Measurements from ENCODE around the gene HOXA5. TPM values are rescaled to one million over a fixed set of nuclear protein-coding genes. Genes with fewer than 3 reads are reported as not detected.

HOXA5 gene
- total and polyA plus RNA-seq, 2 of the 8 experiments (the other 6 are each of a cell fraction or from before 2014, with no cell fraction given): not detected

DNA sequence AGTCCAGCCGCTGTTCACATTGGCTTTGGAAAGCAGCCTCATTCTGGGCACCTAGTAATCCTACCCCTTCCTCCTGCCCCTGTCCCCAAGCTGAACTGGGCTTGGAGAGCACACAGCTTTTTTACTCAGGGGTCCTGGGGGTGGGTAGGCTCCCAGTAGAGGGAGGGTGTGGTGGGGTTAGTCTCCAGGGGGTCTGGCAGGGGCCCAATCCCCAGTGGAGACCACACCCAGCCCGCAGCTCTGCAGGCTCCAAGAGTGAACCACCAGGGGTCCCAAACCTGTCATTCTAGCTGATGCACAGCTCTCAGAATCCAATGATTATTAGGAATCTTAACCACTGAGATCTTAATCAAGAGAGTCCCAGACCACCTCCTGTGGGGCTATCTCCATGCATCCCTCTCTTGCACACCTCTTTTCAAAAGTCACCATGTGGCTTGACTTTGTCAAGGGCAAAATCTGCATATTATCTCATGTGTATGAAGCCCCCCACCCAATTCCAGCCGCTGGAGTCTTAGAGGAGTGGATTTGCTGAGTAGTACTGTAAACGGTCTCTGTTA is 38.9 kb upstream of the HOXA5 start:
- H3K27ac ChIP-seq (ENCODE audit: low read depth, low read length): no peak overlapping the region
- no peaks in the 10 kb centered on the region for H3K23me2 ChIP-seq (ENCODE audit: low read depth, low read length)
- H2BK12ac ChIP-seq (ENCODE audit: low read depth, low read length): no peak overlapping the region
- H3K9ac ChIP-seq (replicated peaks in 1 of 4; ENCODE audit: extremely low read depth in 1 of 4, low read depth in 3 of 4, low read length in 3 of 4): no peak overlapping the region
- no peak overlapping the region for H2BK5ac ChIP-seq (ENCODE audit: low read depth, low read length)
- peaks cover 0 to 12% (median 6%) of the 10 kb centered on the region in 4 experiments; a peak in 6 of 7 replicates for H3K4me1 ChIP-seq (replicated peaks in 1 of 4; ENCODE audit: control insufficient read depth in 3 of 4, insufficient read depth in 4 of 4, low read length in 3 of 4)
- no peak overlapping the region for H4K91ac ChIP-seq (replicated peaks; ENCODE audit: insufficient read length, low read length)
- H2BK20ac ChIP-seq (ENCODE audit: low read length): no peak overlapping the region
- no peak overlapping the region for H4K5ac ChIP-seq (ENCODE audit: insufficient read length, low read depth, low read length)
- CTCF ChIA-PET (ENCODE audit: partially characterized antibody): interaction anchor here (0.7 to 2.6 kb wide), 10 partner anchors 9 to 922 kb away, joined by 3 to 10 read pairs (median 3); partner anchors contain the start of genes HOXA5 and HOXA7
- DNase-seq (ENCODE audit: low read depth in 1 of 2, low spot score in 2 of 2) (peak in 1 of 2 experiments; percentile 35), FAIRE-seq (no peak)
- TF ChIP-seq EZH2 (IDR thresholded peaks at IDR 0.05; ENCODE audit: low read depth, low read length, severe bottlenecking) (peak; percentile 66), USF2 (IDR thresholded peaks at IDR 0.05; ENCODE audit: low read length) (no peak), RNF2 (IDR thresholded peaks at IDR 0.05; ENCODE audit: borderline replicate concordance, low read depth, low read length, missing control alignments, poor library complexity, severe bottlenecking) (peak; percentile 8)
- peaks cover 97 to 100% (median 99%) of the 10 kb centered on the region in 4 experiments for H3K27me3 ChIP-seq (replicated peaks in 1 of 4; ENCODE audit: control insufficient read depth in 3 of 4, extremely low read depth in 1 of 4, insufficient read depth in 3 of 4, low read length in 3 of 4)
- no peak overlapping the region for H3K56ac ChIP-seq (replicated peaks; ENCODE audit: insufficient read length, low read depth, low read length)
- no peak overlapping the region for H2AK5ac ChIP-seq (ENCODE audit: low read depth, low read length)
- no peaks in the 10 kb centered on the region for H3K9me3 ChIP-seq (ENCODE audit: insufficient read depth in 2 of 2, low read depth in 1 of 2, low read length in 1 of 2)
- no peak overlapping the region for H3K4me2 ChIP-seq (ENCODE audit: insufficient read depth in 1 of 2, low read depth in 2 of 2, low read length in 2 of 2)
- 45% methylated on average over 4 of the region's 4 CpGs; no CpG with 5 or more reads in 1 of the 2 experiments for WGBS, 2 experiments (ENCODE audit: extremely low coverage in 1 of 2, insufficient coverage in 1 of 2, insufficient read length in 1 of 2, insufficient replicate concordance in 2 of 2, low coverage in 1 of 2, low lambda C conversion rate in 2 of 2, missing lambda C conversion rate in 1 of 2)
- H4K20me1 ChIP-seq (replicated peaks in 1 of 2; ENCODE audit: control insufficient read depth in 1 of 2, insufficient read depth in 2 of 2, low read length in 2 of 2): peaks cover 35 to 43% of the 10 kb centered on the region in 2 experiments
- no peak overlapping the region for H2BK15ac ChIP-seq (ENCODE audit: low read length)
- H3K79me1 ChIP-seq (ENCODE audit: low read depth, low read length): no peaks in the 10 kb centered on the region
- H2BK120ac ChIP-seq (replicated peaks; ENCODE audit: low read depth, low read length): no peak overlapping the region
- H3K4ac ChIP-seq (replicated peaks; ENCODE audit: insufficient read length, low read depth, low read length): no peak overlapping the region
- H3K79me2 ChIP-seq (ENCODE audit: control insufficient read depth in 1 of 2, insufficient read depth in 2 of 2, low read length in 2 of 2): no peaks in the 10 kb centered on the region
- H3K18ac ChIP-seq (ENCODE audit: extremely low read depth, low read length): no peak overlapping the region
- POLR2A ChIA-PET (ENCODE audit: partially characterized antibody): no interaction called here
- H2AFZ ChIP-seq (ENCODE audit: low read length): no peak overlapping the region
- no peak overlapping the region for H3K23ac ChIP-seq (ENCODE audit: insufficient read length)
- no peak overlapping the region for H3K14ac ChIP-seq (ENCODE audit: insufficient read length)
- peaks cover 0 to 5% (median 0%) of the 10 kb centered on the region in 4 experiments; a peak in 1 of 8 replicates for H3K36me3 ChIP-seq (ENCODE audit: control insufficient read depth in 2 of 4, insufficient read depth in 4 of 4, low read length in 3 of 4)
- H3K4me3 ChIP-seq (ENCODE audit: extremely low read depth in 1 of 4, insufficient read depth in 2 of 4, low read depth in 3 of 4, low read length in 4 of 4): no peak overlapping the region
- no peak overlapping the region for H4K8ac ChIP-seq (ENCODE audit: extremely low read depth, insufficient read depth, low read length)
